ENCODE measurements around the gene CLBA1. TPM values are rescaled to one million over a fixed set of nuclear protein-coding genes. Genes with fewer than 3 reads are reported as not detected.

Gene CLBA1
- total and polyA plus RNA-seq, 9 of the 15 experiments (the other 6 are each of a cell fraction or from before 2014, with no cell fraction given): 0.04 to 3.9 (median 2.6) TPM

- Histone ChIP-seq H2AFZ (ENCODE audit: low read depth, low read length) (no peak overlapping the region), H3K9me3 (replicated peaks; ENCODE audit: control insufficient read depth, insufficient read depth, low read depth, low read length) (no peaks in the 10 kb centered on the region), H3K27ac (ENCODE audit: extremely low read depth, low read depth, low read length) (no peak overlapping the region), H3K27me3 (ENCODE audit: control insufficient read depth in 2 of 2, insufficient read depth in 2 of 2, low read length in 2 of 2) (no peaks in the 10 kb centered on the region), H3K4me2 (ENCODE audit: insufficient read depth, low read length) (no peak overlapping the region), H3K9ac (ENCODE audit: insufficient read depth in 1 of 2, low read depth in 2 of 2, low read length in 2 of 2) (no peak overlapping the region), H3K4me1 (replicated peaks in 1 of 2; ENCODE audit: control insufficient read depth in 2 of 2, insufficient read depth in 2 of 2, low read length in 2 of 2) (peaks cover 0 to 8% of the 10 kb centered on the region in 2 experiments; a peak in 2 of 5 replicates), H3K9me1 (ENCODE audit: control insufficient read depth, insufficient read depth, low read length) (no peaks in the 10 kb centered on the region), H3K4me3 (no peak overlapping the region), H3K36me3 (ENCODE audit: control insufficient read depth, insufficient read depth, low read length) (no peaks in the 10 kb centered on the region), H3K79me2 (ENCODE audit: control insufficient read depth, insufficient read depth, low read length) (no peaks in the 10 kb centered on the region), H4K20me1 (replicated peaks; ENCODE audit: control insufficient read depth, insufficient read depth, low read length) (no peaks in the 10 kb centered on the region)
- ChIA-PET POLR2A (interaction anchor here (0.6 to 3.7 kb wide), 4 partner anchors 9 to 21 kb away, joined by 3 to 16 read pairs (median 4); no protein-coding TSS in a partner anchor), CTCF (ENCODE audit: low intra/inter-chr PET ratio) (no interaction called here)
- ATAC-seq (no peak), FAIRE-seq (no peak), DNase-seq (ENCODE audit: extremely low read depth in 1 of 4, low spot score in 3 of 4) (no peak)
- no TSS peak for BruUV-seq (replicated peaks)
- in situ Hi-C loops (cut with MboI): no loop called here
- WGBS (ENCODE audit: insufficient coverage, low coverage, missing lambda C conversion rate): 86% methylated on average over 6 of the region's 12 CpGs
- intact Hi-C loops (cut with micrococcal nuclease): no loop called here
- TF ChIP-seq NFIC (IDR thresholded peaks at IDR 0.05) (no peak), HLTF (IDR thresholded peaks at IDR 0.05) (no peak), SLC30A9 (CRISPR knock-in tag; IDR thresholded peaks at IDR 0.05) (no peak), KLF10 (CRISPR knock-in tag; IDR thresholded peaks at IDR 0.05) (no peak), CUX1 (CRISPR knock-in tag; IDR thresholded peaks at IDR 0.05) (no peak), RBM15 (IDR thresholded peaks at IDR 0.05; ENCODE audit: insufficient read depth, low read length) (no peak), NR3C1 (CRISPR knock-in tag; IDR thresholded peaks at IDR 0.05) (no peak), PCBP2 (IDR thresholded peaks at IDR 0.05; ENCODE audit: low read depth, low read length, poor library complexity, severe bottlenecking) (no peak), POLR3A (IDR thresholded peaks at IDR 0.05; ENCODE audit: borderline replicate concordance, extremely low read depth, insufficient read depth, insufficient read length) (no peak), ARID2 (IDR thresholded peaks at IDR 0.05) (no peak), TAF15 (IDR thresholded peaks at IDR 0.05; ENCODE audit: low read depth, low read length) (no peak), ZNF75A (CRISPR knock-in tag; IDR thresholded peaks at IDR 0.05) (no peak), ZNF592 (IDR thresholded peaks at IDR 0.05) (no peak), KAT2B (IDR thresholded peaks at IDR 0.05; ENCODE audit: low read depth, low read length) (no peak)
Observed at GRCh38 chr14:104993306-104993705, 7.7 kb downstream of the CLBA1 start.

All from K562 (cell line).